A549 treated with AZD9567 at 1 μM for 4 hours (cell line): ENCODE results near the gene ARRDC4. TPM values are rescaled to one million over a fixed set of nuclear protein-coding genes. Genes with fewer than 3 reads are reported as not detected.

Source experiments
- total RNA-seq: library from RNA; stranded (reverse); fragments of 200-300 nt; extraction: Qiagen RNA extraction; gene quantifications from 5 replicates; pipeline ENCODE4 v1.2.3, GENCODE V29; 2022; ENCODE audit not compliant: insufficient read depth

ARRDC4 gene, protein sequence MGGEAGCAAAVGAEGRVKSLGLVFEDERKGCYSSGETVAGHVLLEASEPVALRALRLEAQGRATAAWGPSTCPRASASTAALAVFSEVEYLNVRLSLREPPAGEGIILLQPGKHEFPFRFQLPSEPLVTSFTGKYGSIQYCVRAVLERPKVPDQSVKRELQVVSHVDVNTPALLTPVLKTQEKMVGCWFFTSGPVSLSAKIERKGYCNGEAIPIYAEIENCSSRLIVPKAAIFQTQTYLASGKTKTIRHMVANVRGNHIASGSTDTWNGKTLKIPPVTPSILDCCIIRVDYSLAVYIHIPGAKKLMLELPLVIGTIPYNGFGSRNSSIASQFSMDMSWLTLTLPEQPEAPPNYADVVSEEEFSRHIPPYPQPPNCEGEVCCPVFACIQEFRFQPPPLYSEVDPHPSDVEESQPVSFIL
- total RNA-seq = 0.13 to 0.21 TPM (median 0.14 TPM) in 4 of 5 replicates, not detected in the other

DNA sequence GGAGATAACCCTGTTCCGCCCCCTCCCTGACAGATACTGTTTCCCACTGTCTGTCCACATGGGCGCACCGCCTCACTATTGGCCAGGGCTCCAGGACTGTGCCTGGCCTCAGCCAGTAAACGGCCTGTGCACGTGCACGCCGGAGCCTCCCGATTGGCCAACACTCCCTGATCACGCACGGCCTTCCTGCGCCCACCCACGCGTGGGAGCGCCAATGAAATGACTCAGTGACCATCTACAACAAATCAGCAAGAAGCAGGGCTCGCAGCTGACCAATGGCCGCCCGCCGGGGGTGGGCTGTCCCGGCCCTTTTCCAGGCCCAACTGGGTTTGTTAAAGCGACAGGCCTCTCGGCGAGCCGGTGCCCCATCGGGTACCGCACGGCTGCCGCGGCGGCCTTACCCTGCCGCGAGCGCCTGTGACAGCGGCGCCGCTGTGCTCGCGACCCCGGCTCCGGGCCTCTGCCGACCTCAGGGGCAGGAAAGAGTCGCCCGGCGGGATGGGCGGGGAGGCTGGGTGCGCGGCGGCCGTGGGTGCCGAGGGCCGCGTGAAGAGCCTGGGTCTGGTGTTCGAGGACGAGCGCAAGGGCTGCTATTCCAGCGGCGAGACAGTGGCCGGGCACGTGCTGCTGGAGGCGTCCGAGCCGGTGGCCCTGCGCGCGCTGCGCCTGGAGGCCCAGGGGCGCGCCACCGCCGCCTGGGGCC, at the start of gene ARRDC4:
TSS of gene ARRDC4 (plus strand) at position 340 of the 703 bp plus-strand sequence. CDS start at position 499, 159 bp downstream.

